Upper lobe of right lung (tissue), 1 donor: ENCODE data around the gene NFKB1. TPM values are rescaled to one million over a fixed set of nuclear protein-coding genes. Genes with fewer than 3 reads are reported as not detected.

Source experiments
- ATAC-seq: fragments of 200-7000 bp; cut with Tn5 transposase; one replicate; pipeline ENCODE4 v1.9.1; 2020; ENCODE audit warnings: mild to moderate bottlenecking, moderate library complexity
- DNase-seq: peaks from one replicate; pipeline ENCODE4 v3.0.0-alpha.2; 2020
- H3K27ac ChIP-seq: fragments of 200-600 bp; one replicate; pipeline ENCODE4 v1.8.0; 2022
- H3K27me3 ChIP-seq: fragments of 200-600 bp; one replicate; pipeline ENCODE4 v1.8.0; 2022; ENCODE audit warnings: mild to moderate bottlenecking
- H3K36me3 ChIP-seq: fragments of 200-600 bp; one replicate; pipeline ENCODE4 v1.8.0; 2022
- H3K4me1 ChIP-seq: fragments of 200-600 bp; one replicate; pipeline ENCODE4 v1.8.0; 2022
- H3K4me3 ChIP-seq: fragments of 200-600 bp; one replicate; pipeline ENCODE4 v1.8.0; 2022; ENCODE audit warnings: mild to moderate bottlenecking
- H3K9me3 ChIP-seq: fragments of 200-600 bp; one replicate; pipeline ENCODE4 v1.8.0; 2022
- intact Hi-C: fragments of 100-400 bp; cut with DNase I; formaldehyde crosslinking; loops from one replicate; pipeline ENCODE4 v1.11.0; 2022
- total RNA-seq: library from RNA; stranded (reverse); fragmentation: NEBNext Ultra II Directional; extraction: Animal tissue kit (Norgen Biotek cat#: 25700); gene quantifications from one replicate; pipeline ENCODE4 v1.2.1, GENCODE V29; 2021
- TF ChIP-seq, protein P1 (sequence below): fragments of 200-600 bp; IDR thresholded peaks from one replicate; pipeline ENCODE4 v1.8.0; 2022; ENCODE audit warnings: antibody characterized with exemption
- donor health status: DM: no; HTN: yes; CAD: no; lungs with severe emphysema.

The NFKB1 gene
- total RNA-seq, 1 donor from 2014 or later, result 48.8 TPM

DNA sequence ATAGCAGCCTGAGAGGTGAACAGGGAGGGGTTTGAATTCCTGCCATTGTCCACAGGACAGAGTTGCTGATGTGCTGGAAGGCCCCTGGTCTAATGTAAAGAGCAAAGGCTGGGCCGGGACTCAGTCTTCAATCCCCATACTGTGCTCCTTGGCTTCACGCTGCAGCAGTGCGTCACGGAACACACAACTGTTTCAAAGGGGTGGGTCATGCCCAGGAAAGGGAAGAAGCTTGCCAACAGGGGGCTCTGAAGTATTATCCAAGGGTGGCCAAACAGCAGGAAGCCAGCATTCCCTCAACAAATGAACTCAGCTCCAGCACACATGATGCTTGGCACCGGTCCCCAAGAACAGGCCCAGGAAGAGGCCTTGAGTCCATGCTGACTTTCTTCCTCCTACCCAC is 122.5 kb downstream of the NFKB1 start:
- intact Hi-C loops, result loop anchor here (5.0 kb wide), 1 partner anchor 389 kb away; no protein-coding TSS in a partner anchor
- H3K4me3 ChIP-seq, result no peak overlapping the region
- DNase-seq, result no peak
- no peaks in the 10 kb centered on the region for H3K9me3 ChIP-seq
- no peak overlapping the region for H3K27ac ChIP-seq
- H3K27me3 ChIP-seq, result no peaks in the 10 kb centered on the region
- H3K36me3 ChIP-seq, result no peaks in the 10 kb centered on the region
- TF ChIP-seq, protein P1, sequence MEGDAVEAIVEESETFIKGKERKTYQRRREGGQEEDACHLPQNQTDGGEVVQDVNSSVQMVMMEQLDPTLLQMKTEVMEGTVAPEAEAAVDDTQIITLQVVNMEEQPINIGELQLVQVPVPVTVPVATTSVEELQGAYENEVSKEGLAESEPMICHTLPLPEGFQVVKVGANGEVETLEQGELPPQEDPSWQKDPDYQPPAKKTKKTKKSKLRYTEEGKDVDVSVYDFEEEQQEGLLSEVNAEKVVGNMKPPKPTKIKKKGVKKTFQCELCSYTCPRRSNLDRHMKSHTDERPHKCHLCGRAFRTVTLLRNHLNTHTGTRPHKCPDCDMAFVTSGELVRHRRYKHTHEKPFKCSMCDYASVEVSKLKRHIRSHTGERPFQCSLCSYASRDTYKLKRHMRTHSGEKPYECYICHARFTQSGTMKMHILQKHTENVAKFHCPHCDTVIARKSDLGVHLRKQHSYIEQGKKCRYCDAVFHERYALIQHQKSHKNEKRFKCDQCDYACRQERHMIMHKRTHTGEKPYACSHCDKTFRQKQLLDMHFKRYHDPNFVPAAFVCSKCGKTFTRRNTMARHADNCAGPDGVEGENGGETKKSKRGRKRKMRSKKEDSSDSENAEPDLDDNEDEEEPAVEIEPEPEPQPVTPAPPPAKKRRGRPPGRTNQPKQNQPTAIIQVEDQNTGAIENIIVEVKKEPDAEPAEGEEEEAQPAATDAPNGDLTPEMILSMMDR, result peak; percentile 7
- ATAC-seq, result no peak
- H3K4me1 ChIP-seq, result no peaks in the 10 kb centered on the region

DNA sequence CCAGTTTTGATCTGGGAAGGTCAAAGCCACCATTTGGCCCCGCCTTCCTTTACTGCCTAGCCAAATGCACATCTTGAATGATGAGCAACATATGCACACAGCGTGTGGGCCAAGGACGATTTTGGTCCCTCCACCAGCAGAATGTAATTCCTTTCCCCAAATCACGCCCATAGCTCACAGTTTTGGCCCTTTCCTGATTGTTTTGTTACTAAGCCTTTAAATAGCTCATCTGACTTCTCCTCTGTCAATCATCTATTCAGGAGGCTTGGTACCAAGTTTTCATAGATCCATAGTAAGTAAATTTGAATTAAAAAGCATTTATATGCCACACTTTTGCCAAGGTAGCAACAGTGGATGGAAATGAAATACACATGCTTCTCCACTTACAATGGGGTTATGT is 123.3 kb downstream of the NFKB1 start:
- H3K36me3 ChIP-seq, result no peaks in the 10 kb centered on the region
- no peak for DNase-seq
- H3K9me3 ChIP-seq, result no peaks in the 10 kb centered on the region
- no peaks in the 10 kb centered on the region for H3K27me3 ChIP-seq
- no peak for ATAC-seq
- H3K4me3 ChIP-seq, result no peak overlapping the region
- TF ChIP-seq, protein P1, result no peak
- no peaks in the 10 kb centered on the region for H3K4me1 ChIP-seq
- intact Hi-C loops, result loop anchor here (5.0 kb wide), 1 partner anchor 388 kb away; no protein-coding TSS in a partner anchor
- H3K27ac ChIP-seq, result no peak overlapping the region

DNA sequence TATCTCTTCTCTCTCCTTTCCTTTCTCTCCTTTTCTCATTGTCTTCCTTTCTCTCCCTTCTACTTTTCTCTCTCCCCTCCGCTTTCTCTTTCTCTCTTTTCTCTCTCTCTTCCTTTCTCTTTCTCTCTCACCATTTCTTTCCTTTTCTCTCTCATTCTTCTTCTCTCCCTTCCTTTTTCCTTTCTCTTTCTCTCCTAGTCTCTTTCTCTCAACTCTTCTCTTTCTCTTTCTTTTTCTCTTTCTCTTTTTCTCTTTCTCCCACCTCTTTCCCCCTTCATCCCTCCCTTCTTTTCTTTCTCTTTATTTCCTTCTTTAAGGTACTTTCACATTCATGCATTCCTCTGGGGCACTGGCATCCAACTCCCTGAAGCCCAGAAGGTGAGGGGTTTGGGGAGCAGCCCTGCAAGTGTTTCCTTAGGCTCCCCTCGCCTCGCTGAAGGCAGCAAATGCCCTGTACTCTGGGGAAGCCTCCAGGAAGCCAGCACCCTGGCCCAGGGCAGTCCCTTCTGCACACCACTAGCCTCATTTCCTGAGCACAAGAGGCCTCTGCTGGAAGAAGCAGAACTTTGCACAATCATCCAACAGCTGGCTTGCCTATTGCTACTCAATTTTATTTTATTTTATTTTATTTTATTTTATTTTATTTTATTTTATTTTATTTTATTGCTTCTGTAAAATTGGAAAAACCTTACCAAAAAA is 124.2 kb downstream of the NFKB1 start:
- DNase-seq (no peak), ATAC-seq (peak; percentile 78)
- H3K36me3 ChIP-seq, result no peaks in the 10 kb centered on the region
- H3K9me3 ChIP-seq, result no peaks in the 10 kb centered on the region
- H3K27ac ChIP-seq, result no peak overlapping the region
- no peak overlapping the region for H3K4me3 ChIP-seq
- H3K4me1 ChIP-seq, result no peaks in the 10 kb centered on the region
- intact Hi-C loops, result no loop called here
- TF ChIP-seq, protein P1, result peak; percentile 39
- no peaks in the 10 kb centered on the region for H3K27me3 ChIP-seq

DNA sequence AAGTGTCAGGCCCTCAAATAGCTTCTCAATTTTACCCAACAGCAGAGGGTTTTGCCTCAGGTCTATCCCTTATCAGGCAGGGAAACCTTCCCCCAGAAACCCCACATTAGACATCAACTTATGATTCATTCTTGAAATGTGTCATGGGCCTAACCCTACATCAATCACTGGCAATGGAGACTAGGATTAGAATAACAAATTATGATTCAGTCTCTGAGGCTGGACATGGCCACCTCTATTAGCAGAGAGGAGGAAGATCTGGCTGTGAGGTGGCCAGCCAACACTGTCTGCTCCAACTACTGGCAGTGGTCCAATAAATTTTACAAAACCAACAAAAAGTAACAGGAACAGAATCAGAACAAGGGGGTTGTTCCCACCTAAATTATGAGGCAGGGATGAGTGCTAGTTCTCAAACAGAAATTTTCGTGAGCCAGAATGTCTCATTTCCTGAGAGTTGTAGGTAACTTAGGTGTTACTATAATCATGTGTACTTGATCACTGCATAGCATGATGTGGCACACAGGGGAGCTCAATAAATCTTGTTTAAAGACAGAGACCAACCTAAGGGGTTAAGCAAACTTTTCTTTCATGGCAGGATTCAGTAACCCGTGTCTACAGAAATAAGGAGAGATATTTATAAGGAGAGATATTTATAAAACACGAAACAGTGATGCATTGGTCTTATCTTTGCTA is 126.8 kb downstream of the NFKB1 start:
- H3K27me3 ChIP-seq, result no peaks in the 10 kb centered on the region
- TF ChIP-seq, protein P1, result no peak
- DNase-seq (no peak), ATAC-seq (no peak)
- peaks cover 18% of the 10 kb centered on the region for H3K36me3 ChIP-seq
- no peaks in the 10 kb centered on the region for H3K4me1 ChIP-seq
- H3K27ac ChIP-seq, result no peak overlapping the region
- H3K9me3 ChIP-seq, result no peaks in the 10 kb centered on the region
- intact Hi-C loops, result no loop called here
- no peak overlapping the region for H3K4me3 ChIP-seq

DNA sequence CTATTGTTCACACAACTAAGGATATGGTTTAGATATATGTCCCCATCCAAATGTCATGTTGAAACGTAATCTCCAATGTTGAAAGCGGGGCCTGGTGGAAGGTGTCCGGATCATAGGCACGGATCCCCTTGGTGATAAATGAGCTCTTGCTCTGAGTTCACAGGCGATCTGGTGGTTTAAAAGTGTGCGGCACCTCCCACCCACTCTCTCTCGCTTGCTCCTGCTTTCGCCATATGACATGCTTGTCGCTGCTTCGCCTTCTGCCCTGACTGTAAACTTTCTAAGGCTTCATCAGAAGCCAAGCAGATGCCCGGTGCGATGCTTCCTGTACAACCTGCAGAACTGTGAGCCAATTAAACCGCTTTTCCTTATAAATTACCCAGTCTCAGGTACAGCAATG is 128.5 kb downstream of the NFKB1 start:
- DNase-seq, result no peak
- H3K9me3 ChIP-seq, result no peaks in the 10 kb centered on the region
- intact Hi-C loops, result no loop called here
- H3K27me3 ChIP-seq, result no peaks in the 10 kb centered on the region
- H3K36me3 ChIP-seq, result peaks cover 30% of the 10 kb centered on the region
- no peak overlapping the region for H3K27ac ChIP-seq
- no peak for ATAC-seq
- H3K4me1 ChIP-seq, result no peaks in the 10 kb centered on the region
- no peak overlapping the region for H3K4me3 ChIP-seq
- TF ChIP-seq, protein P1, result no peak
